Stimulated activated CD4-positive, alpha-beta T cell treated with anti-CD3 and anti-CD28 coated beads, Interleukin-15, amount 100 ng/mL, for 24 hours (primary cell): Measurements from ENCODE around the gene USP4.
"Not testable (repeated sequence)": the region's sequence is repeated elsewhere in the genome, so short reads cannot be mapped to it uniquely, and the experiment has no call there.

ENCODE experiments used
- DNase-seq: peaks from one replicate; pipeline ENCODE4 v3.0.0-alpha.2; 2020

Gene USP4

GRCh38 chr3:49244581-49245205 lies 95.2 kb downstream of the USP4 start:
- no peak for DNase-seq

GRCh38 chr3:49240091-49240490 lies 99.8 kb downstream of the USP4 start:
- DNase-seq, result not testable (repeated sequence)

- no peak for DNase-seq
Observed at GRCh38 chr3:49238274-49239127, 101.4 kb downstream of the USP4 start.

GRCh38 chr3:49237344-49237743 lies 102.5 kb downstream of the USP4 start:
- DNase-seq, result no peak

- no peak for DNase-seq
Observed at GRCh38 chr3:49236226-49236625, 103.6 kb downstream of the USP4 start.

GRCh38 chr3:49228817-49229216 lies 111.0 kb downstream of the USP4 start:
- not testable (repeated sequence) for DNase-seq
